ENCODE results near the gene AHDC1. TPM values are rescaled to one million over a fixed set of nuclear protein-coding genes. Genes with fewer than 3 reads are reported as not detected.

The AHDC1 gene
- total RNA-seq, 2 experiments from 2014 or later = 6.5 to 13.8 TPM

DNA sequence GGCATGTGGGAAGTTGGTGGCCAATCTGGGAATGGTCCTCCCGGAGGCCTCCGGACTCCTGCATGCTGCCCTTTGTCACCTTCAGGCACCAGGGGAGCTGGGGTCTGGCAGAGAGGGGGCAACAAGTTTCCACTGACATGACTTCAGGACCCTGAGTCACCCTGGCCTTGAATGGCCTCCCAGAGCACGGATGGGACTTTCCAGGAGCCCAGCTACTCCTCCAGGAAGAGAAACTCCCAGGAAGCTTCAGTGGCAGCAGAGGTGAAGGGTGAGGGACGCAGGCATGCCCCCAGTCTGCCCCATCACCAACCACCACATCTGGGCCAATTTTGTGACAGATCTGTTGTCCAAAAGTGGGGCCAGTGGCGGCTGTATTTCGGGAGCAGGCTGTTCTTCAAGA is 58.1 kb downstream of the AHDC1 start:
- Histone ChIP-seq H3K79me2 (ENCODE audit: insufficient read depth, low read depth, low read length) (no peaks in the 10 kb centered on the region), H3K4me2 (ENCODE audit: low read length) (no peak overlapping the region), H3K4me1 (ENCODE audit: insufficient read depth, low read length, poor library complexity, severe bottlenecking) (no peaks in the 10 kb centered on the region), H3K4me3 (ENCODE audit: low read depth, low read length, poor library complexity, severe bottlenecking) (no peak overlapping the region), H4K20me1 (ENCODE audit: insufficient read depth, low read length) (no peaks in the 10 kb centered on the region), H3K36me3 (ENCODE audit: insufficient read depth, low read length) (no peaks in the 10 kb centered on the region), H3K9me2 (ENCODE audit: insufficient read depth, low read length) (no peaks in the 10 kb centered on the region), H3K27ac (ENCODE audit: low read depth, low read length, poor library complexity, severe bottlenecking) (no peak overlapping the region), H3K9me3 (ENCODE audit: low read length) (no peaks in the 10 kb centered on the region), H2AFZ (ENCODE audit: low read length) (no peak overlapping the region)
- ChIA-PET POLR2A (no interaction called here), CTCF (ENCODE audit: unreplicated experiment) (no interaction called here)
- TF ChIP-seq, protein P1, sequence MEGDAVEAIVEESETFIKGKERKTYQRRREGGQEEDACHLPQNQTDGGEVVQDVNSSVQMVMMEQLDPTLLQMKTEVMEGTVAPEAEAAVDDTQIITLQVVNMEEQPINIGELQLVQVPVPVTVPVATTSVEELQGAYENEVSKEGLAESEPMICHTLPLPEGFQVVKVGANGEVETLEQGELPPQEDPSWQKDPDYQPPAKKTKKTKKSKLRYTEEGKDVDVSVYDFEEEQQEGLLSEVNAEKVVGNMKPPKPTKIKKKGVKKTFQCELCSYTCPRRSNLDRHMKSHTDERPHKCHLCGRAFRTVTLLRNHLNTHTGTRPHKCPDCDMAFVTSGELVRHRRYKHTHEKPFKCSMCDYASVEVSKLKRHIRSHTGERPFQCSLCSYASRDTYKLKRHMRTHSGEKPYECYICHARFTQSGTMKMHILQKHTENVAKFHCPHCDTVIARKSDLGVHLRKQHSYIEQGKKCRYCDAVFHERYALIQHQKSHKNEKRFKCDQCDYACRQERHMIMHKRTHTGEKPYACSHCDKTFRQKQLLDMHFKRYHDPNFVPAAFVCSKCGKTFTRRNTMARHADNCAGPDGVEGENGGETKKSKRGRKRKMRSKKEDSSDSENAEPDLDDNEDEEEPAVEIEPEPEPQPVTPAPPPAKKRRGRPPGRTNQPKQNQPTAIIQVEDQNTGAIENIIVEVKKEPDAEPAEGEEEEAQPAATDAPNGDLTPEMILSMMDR (conservative IDR thresholded peaks at IDR 0.05; ENCODE audit: low read length) = no peak
- TF ChIP-seq EZH2phosphoT487 (IDR thresholded peaks at IDR 0.05; ENCODE audit: borderline replicate concordance, low read depth, low read length) = no peak
- intact Hi-C loops (cut with micrococcal nuclease; ENCODE audit: unreplicated experiment) = no loop called here
- no peak for DNase-seq (ENCODE audit: low spot score)
- no TSS peak for BruUV-seq (replicated peaks)

DNA sequence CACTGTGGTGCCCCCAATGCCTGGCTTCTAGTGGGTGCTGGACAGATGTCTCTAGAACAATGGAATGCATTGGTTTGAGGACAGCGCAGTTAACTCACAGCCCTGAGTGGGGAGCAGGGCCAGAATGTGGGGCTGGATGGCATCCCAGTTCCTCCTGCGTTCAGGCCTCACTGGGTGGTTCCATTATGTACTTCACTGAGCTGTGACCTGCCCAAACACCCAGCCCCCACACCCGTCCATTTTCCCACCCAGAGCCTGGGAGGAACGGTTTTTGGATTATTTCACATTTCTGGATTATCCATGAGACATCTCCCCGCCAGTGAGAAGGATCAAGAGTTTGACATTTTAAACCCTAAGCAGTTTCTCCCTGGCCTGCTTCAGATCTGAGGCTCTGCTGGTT is 58.7 kb downstream of the AHDC1 start:
- no TSS peak for BruUV-seq (replicated peaks)
- POLR2A ChIA-PET = no interaction called here

DNA sequence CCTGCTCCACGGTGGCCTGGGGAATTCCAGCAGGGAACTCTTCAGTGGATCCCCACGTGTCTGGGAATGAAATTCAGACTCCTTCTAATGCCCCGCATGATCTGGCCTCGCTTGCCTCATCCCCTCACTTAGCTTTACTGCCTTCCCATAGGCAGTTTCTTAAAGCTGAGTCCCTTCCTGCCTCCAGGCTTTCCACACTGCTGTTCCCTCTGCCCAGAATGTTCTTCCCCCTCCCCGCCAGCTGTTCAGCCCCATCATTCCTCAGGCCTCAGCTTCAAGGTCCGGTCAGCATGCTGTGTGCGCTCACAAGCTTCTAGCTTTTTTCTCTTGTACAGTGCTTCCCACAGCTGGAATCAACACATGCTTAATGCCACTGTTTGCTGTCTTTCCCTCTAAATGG is 59.1 kb downstream of the AHDC1 start:
- Histone ChIP-seq H3K79me2 (ENCODE audit: insufficient read depth, low read depth, low read length) (no peaks in the 10 kb centered on the region), H3K9me3 (ENCODE audit: low read length) (no peaks in the 10 kb centered on the region), H4K20me1 (ENCODE audit: insufficient read depth, low read length) (no peaks in the 10 kb centered on the region), H2AFZ (ENCODE audit: low read length) (no peak overlapping the region), H3K4me2 (ENCODE audit: low read length) (no peak overlapping the region), H3K36me3 (ENCODE audit: insufficient read depth, low read length) (no peaks in the 10 kb centered on the region), H3K4me3 (ENCODE audit: low read depth, low read length, poor library complexity, severe bottlenecking) (no peak overlapping the region), H3K27ac (ENCODE audit: low read depth, low read length, poor library complexity, severe bottlenecking) (no peak overlapping the region), H3K9me2 (ENCODE audit: insufficient read depth, low read length) (no peaks in the 10 kb centered on the region), H3K4me1 (ENCODE audit: insufficient read depth, low read length, poor library complexity, severe bottlenecking) (no peaks in the 10 kb centered on the region)
- ChIA-PET CTCF (ENCODE audit: unreplicated experiment) (no interaction called here), POLR2A (no interaction called here)
- no peak for DNase-seq (ENCODE audit: low spot score)
- no TSS peak for BruUV-seq (replicated peaks)
- TF ChIP-seq, protein P1 (conservative IDR thresholded peaks at IDR 0.05; ENCODE audit: low read length) = no peak
- no peak for TF ChIP-seq EZH2phosphoT487 (IDR thresholded peaks at IDR 0.05; ENCODE audit: borderline replicate concordance, low read depth, low read length)
- intact Hi-C loops (cut with micrococcal nuclease; ENCODE audit: unreplicated experiment) = no loop called here

More for the DNA sequence above, 58.7 kb downstream of the AHDC1 start:
- no peaks in the 10 kb centered on the region for H3K4me1 ChIP-seq (ENCODE audit: insufficient read depth, low read length, poor library complexity, severe bottlenecking)
- no peak overlapping the region for H2AFZ ChIP-seq (ENCODE audit: low read length)
- no peak overlapping the region for H3K27ac ChIP-seq (ENCODE audit: low read depth, low read length, poor library complexity, severe bottlenecking)
- intact Hi-C loops (cut with micrococcal nuclease; ENCODE audit: unreplicated experiment) = no loop called here
- H3K9me3 ChIP-seq (ENCODE audit: low read length) = no peaks in the 10 kb centered on the region
- no peak overlapping the region for H3K4me3 ChIP-seq (ENCODE audit: low read depth, low read length, poor library complexity, severe bottlenecking)
- CTCF ChIA-PET (ENCODE audit: unreplicated experiment) = no interaction called here
- no peak overlapping the region for H3K4me2 ChIP-seq (ENCODE audit: low read length)
- H3K79me2 ChIP-seq (ENCODE audit: insufficient read depth, low read depth, low read length) = no peaks in the 10 kb centered on the region
- no peaks in the 10 kb centered on the region for H4K20me1 ChIP-seq (ENCODE audit: insufficient read depth, low read length)
- H3K9me2 ChIP-seq (ENCODE audit: insufficient read depth, low read length) = no peaks in the 10 kb centered on the region
- H3K36me3 ChIP-seq (ENCODE audit: insufficient read depth, low read length) = no peaks in the 10 kb centered on the region
- no peak for TF ChIP-seq EZH2phosphoT487 (IDR thresholded peaks at IDR 0.05; ENCODE audit: borderline replicate concordance, low read depth, low read length)
- TF ChIP-seq, protein P1 (conservative IDR thresholded peaks at IDR 0.05; ENCODE audit: low read length) = no peak
- DNase-seq (ENCODE audit: low spot score) = no peak
